IMR-90 (cell line): ENCODE data around the gene NOS3. TPM values are rescaled to one million over a fixed set of nuclear protein-coding genes. Genes with fewer than 3 reads are reported as not detected.

ENCODE experiments used
- ATAC-seq: fragments of 200-7000 bp; cut with Tn5 transposase; 2 replicates; pipeline ENCODE4 v1.9.1; 2020; ENCODE audit warnings: low read depth, mild to moderate bottlenecking, moderate library complexity
- BruUV-seq: library from RNA; stranded (reverse); fragments of 400-500 nt; replicated peaks from 2 replicates; lab custom pipeline; 2021; lab: Mats Ljungman, UMichigan
- CTCF ChIA-PET: fragments of 300-600 bp; formaldehyde crosslinking; extraction: SDS; loops from one replicate; lab custom pipeline; 2021; ENCODE audit warnings: antibody characterized with exemption; lab: Yijun Ruan, JAX
- POLR2A ChIA-PET: fragments of 300-600 bp; sonication (Branson Sonifier 250); formaldehyde crosslinking; loops from one replicate; lab custom pipeline; 2022; ENCODE audit warnings: antibody characterized with exemption; ENCODE audit not compliant: unreplicated experiment; lab: Charles Lee
- DNase-seq: peaks from one replicate; pipeline ENCODE4 v3.0.0; 2013
- H2AFZ ChIP-seq: replicated peaks from 2 replicates; pipeline ENCODE3; 2013; ENCODE audit warnings: low read length, mild to moderate bottlenecking; ENCODE audit not compliant: poor library complexity
- H2AK5ac ChIP-seq: 2 replicates; pipeline ENCODE4 v1.6.1; 2013; ENCODE audit warnings: low read depth, low read length, inconsistent platforms
- H2AK9ac ChIP-seq: replicated peaks from 2 replicates; pipeline ENCODE3; 2013; ENCODE audit warnings: mild to moderate bottlenecking, low read depth, low read length, moderate library complexity; ENCODE audit not compliant: poor library complexity
- H2BK120ac ChIP-seq: 2 replicates; pipeline ENCODE4 v1.6.1; 2013; ENCODE audit warnings: low read depth, low read length, inconsistent platforms
- H2BK15ac ChIP-seq: 3 replicates; pipeline ENCODE4 v1.6.1; 2013; ENCODE audit warnings: low read depth, low read length, inconsistent platforms
- H2BK20ac ChIP-seq: 2 replicates; pipeline ENCODE4 v1.6.1; 2013; ENCODE audit warnings: low read depth, mild to moderate bottlenecking, inconsistent platforms, low read length, moderate library complexity
- H2BK5ac ChIP-seq: 2 replicates; pipeline ENCODE4 v1.6.1; 2013; ENCODE audit warnings: mild to moderate bottlenecking, low read depth, low read length, inconsistent platforms; ENCODE audit not compliant: poor library complexity, severe bottlenecking
- H3K14ac ChIP-seq: replicated peaks from 2 replicates; pipeline ENCODE4 v1.6.1; 2013; ENCODE audit warnings: low read depth, low read length, inconsistent platforms
- H3K18ac ChIP-seq: 2 replicates; pipeline ENCODE4 v1.6.1; 2013; ENCODE audit warnings: low read depth, low read length, control low read depth
- H3K23ac ChIP-seq: 2 replicates; pipeline ENCODE4 v1.6.1; 2013; ENCODE audit warnings: low read depth, low read length, inconsistent platforms
- H3K27ac ChIP-seq: 2 replicates; pipeline ENCODE4 v1.5.1; 2013; ENCODE audit warnings: mild to moderate bottlenecking, control low read depth, low read length; ENCODE audit not compliant: insufficient read depth
- H3K27me3 ChIP-seq: 2 replicates; pipeline ENCODE4 v1.6.1; 2013; ENCODE audit warnings: low read length; ENCODE audit not compliant: control insufficient read depth, insufficient read depth
- H3K36me3 ChIP-seq: 2 replicates; pipeline ENCODE4 v1.6.1; 2013; ENCODE audit warnings: low read length, mixed read lengths; ENCODE audit not compliant: control insufficient read depth, insufficient read depth
- H3K4ac ChIP-seq: 2 replicates; pipeline ENCODE4 v1.6.1; 2013; ENCODE audit warnings: low read depth, low read length, inconsistent platforms
- H3K4me1 ChIP-seq: 2 replicates; pipeline ENCODE4 v1.6.1; 2013; ENCODE audit warnings: low read length, mixed read lengths; ENCODE audit not compliant: control insufficient read depth, insufficient read depth
- H3K4me2 ChIP-seq: 2 replicates; pipeline ENCODE4 v1.6.1; 2013; ENCODE audit warnings: low read depth, mild to moderate bottlenecking, control low read depth, low read length, moderate library complexity
- H3K4me3 ChIP-seq: 2 replicates; pipeline ENCODE4 v1.5.1; 2013; ENCODE audit warnings: low read depth, mild to moderate bottlenecking, control low read depth, low read length, moderate library complexity; ENCODE audit not compliant: insufficient read depth
- H3K56ac ChIP-seq: 2 replicates; pipeline ENCODE4 v1.6.1; 2013; ENCODE audit warnings: low read length, inconsistent platforms; ENCODE audit not compliant: insufficient read depth; ENCODE audit errors: extremely low read depth
- H3K79me1 ChIP-seq, 2 experiments: 2 replicates each; pipeline ENCODE4 v1.6.1; 2013; ENCODE audit warnings: low read length in 2 of 2, inconsistent platforms in 1 of 2, low read depth in 1 of 2
- H3K9ac ChIP-seq: 2 replicates; pipeline ENCODE4 v1.6.1; 2013; ENCODE audit warnings: low read depth, low read length, control low read depth
- H3K9me1 ChIP-seq: 2 replicates; pipeline ENCODE4 v1.6.1; 2013; ENCODE audit warnings: low read length, inconsistent platforms; ENCODE audit not compliant: insufficient read depth
- H3K9me3 ChIP-seq: 2 replicates; pipeline ENCODE4 v1.6.1; 2013; ENCODE audit warnings: low read length; ENCODE audit not compliant: control insufficient read depth, insufficient read depth
- H4K20me1 ChIP-seq: 2 replicates; pipeline ENCODE4 v1.6.1; 2013; ENCODE audit warnings: low read length, inconsistent platforms; ENCODE audit not compliant: insufficient read depth
- H4K5ac ChIP-seq: 2 replicates; pipeline ENCODE4 v1.6.1; 2013; ENCODE audit warnings: mild to moderate bottlenecking, low read depth, low read length, control low read depth
- H4K8ac ChIP-seq, 2 experiments: 2 replicates each; pipeline ENCODE4 v1.6.1; 2013; ENCODE audit warnings: low read depth in 2 of 2, low read length in 2 of 2, control low read depth in 1 of 2, inconsistent platforms in 1 of 2
- H4K91ac ChIP-seq: 2 replicates; pipeline ENCODE4 v1.6.1; 2013; ENCODE audit warnings: low read depth, low read length, inconsistent platforms; ENCODE audit not compliant: insufficient read depth
- CEBPB ChIP-seq: IDR thresholded peaks from 2 replicates; pipeline ENCODE4 v1.6.1; 2012; ENCODE audit warnings: low read depth, low read length, improper control_type of control experiment
- CHD1 ChIP-seq: IDR thresholded peaks from 2 replicates; pipeline ENCODE4 v1.6.1; 2012; ENCODE audit warnings: low read depth, low read length, improper control_type of control experiment
- FOS ChIP-seq: fragments of 150-350 bp; IDR thresholded peaks from 2 replicates; pipeline ENCODE4 v1.6.1; 2016; ENCODE audit warnings: low read depth, low read length
- MAFK ChIP-seq: IDR thresholded peaks from 2 replicates; pipeline ENCODE4 v1.6.1; 2012; ENCODE audit warnings: low read depth, low read length, improper control_type of control experiment
- MXI1 ChIP-seq: IDR thresholded peaks from 2 replicates; pipeline ENCODE4 v1.6.1; 2012; ENCODE audit warnings: low read depth, mild to moderate bottlenecking, low read length, moderate library complexity, borderline replicate concordance
- NFE2L2 ChIP-seq: fragments of 150-350 bp; IDR thresholded peaks from 2 replicates; pipeline ENCODE4 v1.6.1; 2016; ENCODE audit warnings: low read depth, mild to moderate bottlenecking, low read length
- POLR2A ChIP-seq: IDR thresholded peaks from 2 replicates; pipeline ENCODE4 v1.6.1; 2012; ENCODE audit warnings: mild to moderate bottlenecking, low read depth, low read length
- RAD21 ChIP-seq: IDR thresholded peaks from 2 replicates; pipeline ENCODE4 v1.6.1; 2012; ENCODE audit warnings: low read length, improper control_type of control experiment
- RCOR1 ChIP-seq: IDR thresholded peaks from 2 replicates; pipeline ENCODE4 v1.6.1; 2012; ENCODE audit warnings: mild to moderate bottlenecking, low read length, improper control_type of control experiment; ENCODE audit not compliant: insufficient replicate concordance
- WGBS, 2 experiments: methylation state at CpG; one replicate each; pipeline versions ENCODE4 v1.1.5 to v1.1.7; 2013; ENCODE audit warnings: missing lambda C conversion rate in 2 of 2; ENCODE audit not compliant: insufficient read length in 1 of 2; ENCODE audit errors: extremely low coverage in 2 of 2; 5-methylcytosine and 5-hydroxymethylcytosine counted together
- dilution Hi-C: fragments of 300-500 bp; cut with HindIII; formaldehyde crosslinking; loops from one replicate; pipeline ENCODE4 v1.14.3; 2018; ENCODE audit warnings: low sequenced_read_pairs; ENCODE audit not compliant: unreplicated experiment
- in situ Hi-C: fragments of 300-500 bp; cut with MboI; formaldehyde crosslinking; loops from 3 replicates; pipeline ENCODE4 v1.14.3; 2019; ENCODE audit warnings: low sequenced_read_pairs, inconsistent platforms, mixed read lengths
- intact Hi-C: fragments of 100-400 bp; cut with micrococcal nuclease; formaldehyde crosslinking; loops from 2 replicates; pipeline ENCODE4 v1.10.0; 2022
- polyA plus RNA-seq, 3 experiments: library from polyadenylated mRNA; depleted of rRNA; stranded (reverse); fragments of >200 nt; gene quantifications; 2 replicates each; pipeline ENCODE4 v1.2.3, GENCODE V29; 2012; ENCODE audit warnings: low replicate concordance in 1 of 3
- total RNA-seq: library from RNA; depleted of rRNA; stranded (reverse); fragments of >200 nt; gene quantifications from 2 replicates; pipeline ENCODE4 v1.2.3, GENCODE V29; 2012
- TF ChIP-seq, protein P1 (sequence below): fragments of 150-350 bp; IDR thresholded peaks from 2 replicates; pipeline ENCODE4 v1.6.1; 2017; ENCODE audit warnings: mild to moderate bottlenecking, antibody characterized with exemption, low read length, low read depth
- TF ChIP-seq, protein P2 (sequence below): fragments of 150-350 bp; IDR thresholded peaks from 2 replicates; pipeline ENCODE4 v1.6.1; 2016; ENCODE audit warnings: low read depth, mild to moderate bottlenecking, low read length, moderate library complexity, borderline replicate concordance

The NOS3 gene
- total and polyA plus RNA-seq, 2 of the 4 experiments (the other 2 are of a cell fraction): 0.72 to 2.0 TPM

DNA sequence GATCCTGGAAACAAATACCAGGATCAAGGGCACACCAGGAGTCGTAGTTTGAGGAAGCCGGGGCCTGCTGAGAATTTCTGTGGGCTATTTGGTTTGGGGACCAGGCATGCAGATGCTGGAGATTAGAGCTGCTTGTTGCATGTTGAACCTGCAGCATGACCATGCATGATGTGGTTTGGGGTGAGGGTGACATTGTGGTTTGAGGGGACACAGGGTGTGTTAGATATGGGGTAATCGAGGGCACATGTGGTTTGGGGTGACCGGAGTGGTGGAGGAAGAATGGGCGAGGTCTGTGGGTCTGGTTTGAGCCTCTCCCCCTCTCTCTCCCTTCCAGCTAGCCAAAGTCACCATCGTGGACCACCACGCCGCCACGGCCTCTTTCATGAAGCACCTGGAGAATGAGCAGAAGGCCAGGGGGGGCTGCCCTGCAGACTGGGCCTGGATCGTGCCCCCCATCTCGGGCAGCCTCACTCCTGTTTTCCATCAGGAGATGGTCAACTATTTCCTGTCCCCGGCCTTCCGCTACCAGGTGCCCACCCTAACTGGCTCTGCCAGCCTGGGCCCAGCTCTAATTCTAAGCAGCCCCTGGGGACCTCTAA, 10.2 kb downstream of the NOS3 start:
- H3K9ac ChIP-seq: no peak overlapping the region
- peaks cover 2% of the 10 kb centered on the region; the same call in 1 of the 2 replicates for H3K4me1 ChIP-seq
- no peak overlapping the region for H3K18ac ChIP-seq
- no peak overlapping the region for H4K8ac ChIP-seq
- no peak overlapping the region for H4K5ac ChIP-seq
- in situ Hi-C loops (no loop called here), intact Hi-C loops (no loop called here), dilution Hi-C loops (no loop called here)
- H3K4me3 ChIP-seq: no peak overlapping the region
- no peak overlapping the region for H4K91ac ChIP-seq
- H3K27me3 ChIP-seq: peaks cover 15% of the 10 kb centered on the region
- no peak overlapping the region for H3K27ac ChIP-seq
- H3K79me1 ChIP-seq: no peaks in the 10 kb centered on the region
- no TSS peak for BruUV-seq
- H3K36me3 ChIP-seq: no peaks in the 10 kb centered on the region
- no peak overlapping the region for H2BK120ac ChIP-seq
- no peak overlapping the region for H3K4me2 ChIP-seq
- H2AK9ac ChIP-seq: no peak overlapping the region
- H3K23ac ChIP-seq: no peak overlapping the region
- H2BK20ac ChIP-seq: no peak overlapping the region
- H4K20me1 ChIP-seq: no peaks in the 10 kb centered on the region
- TF ChIP-seq POLR2A (no peak), MXI1 (no peak), FOS (no peak), NFE2L2 (no peak), RCOR1 (no peak), CHD1 (no peak), RAD21 (no peak), MAFK (no peak), CEBPB (no peak)
- TF ChIP-seq, protein P1, sequence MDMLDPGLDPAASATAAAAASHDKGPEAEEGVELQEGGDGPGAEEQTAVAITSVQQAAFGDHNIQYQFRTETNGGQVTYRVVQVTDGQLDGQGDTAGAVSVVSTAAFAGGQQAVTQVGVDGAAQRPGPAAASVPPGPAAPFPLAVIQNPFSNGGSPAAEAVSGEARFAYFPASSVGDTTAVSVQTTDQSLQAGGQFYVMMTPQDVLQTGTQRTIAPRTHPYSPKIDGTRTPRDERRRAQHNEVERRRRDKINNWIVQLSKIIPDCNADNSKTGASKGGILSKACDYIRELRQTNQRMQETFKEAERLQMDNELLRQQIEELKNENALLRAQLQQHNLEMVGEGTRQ: no peak
- TF ChIP-seq, protein P2, sequence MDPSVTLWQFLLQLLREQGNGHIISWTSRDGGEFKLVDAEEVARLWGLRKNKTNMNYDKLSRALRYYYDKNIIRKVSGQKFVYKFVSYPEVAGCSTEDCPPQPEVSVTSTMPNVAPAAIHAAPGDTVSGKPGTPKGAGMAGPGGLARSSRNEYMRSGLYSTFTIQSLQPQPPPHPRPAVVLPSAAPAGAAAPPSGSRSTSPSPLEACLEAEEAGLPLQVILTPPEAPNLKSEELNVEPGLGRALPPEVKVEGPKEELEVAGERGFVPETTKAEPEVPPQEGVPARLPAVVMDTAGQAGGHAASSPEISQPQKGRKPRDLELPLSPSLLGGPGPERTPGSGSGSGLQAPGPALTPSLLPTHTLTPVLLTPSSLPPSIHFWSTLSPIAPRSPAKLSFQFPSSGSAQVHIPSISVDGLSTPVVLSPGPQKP: no peak
- ATAC-seq (no peak), DNase-seq (no peak)
- no peak overlapping the region for H3K14ac ChIP-seq
- no peak overlapping the region for H2BK15ac ChIP-seq
- H2AK5ac ChIP-seq: no peak overlapping the region
- H2BK5ac ChIP-seq: no peak overlapping the region
- no peak overlapping the region for H2AFZ ChIP-seq
- H3K9me1 ChIP-seq: no peaks in the 10 kb centered on the region
- no peak overlapping the region for H3K56ac ChIP-seq
- H3K9me3 ChIP-seq: no peaks in the 10 kb centered on the region
- CTCF ChIA-PET: no interaction called here
- WGBS, 2 experiments: 75% methylated on average over 4 of the region's 13 CpGs; no CpG with 5 or more reads in 1 of the 2 experiments
- no peak overlapping the region for H3K4ac ChIP-seq
- POLR2A ChIA-PET: no interaction called here
